HEK293 (cell line): ENCODE measurements around the gene CDSN.

ENCODE experiments used
- CTCF ChIA-PET: fragments of 350-600 bp; formaldehyde crosslinking; extraction: SDS; loops from one replicate; lab custom pipeline; 2021; ENCODE audit warnings: antibody characterized with exemption; lab: Yijun Ruan, JAX
- POLR2A ChIA-PET: fragments of 300-600 bp; formaldehyde crosslinking; extraction: SDS; loops from one replicate; lab custom pipeline; 2020; ENCODE audit warnings: antibody characterized with exemption, inconsistent platforms; lab: Yijun Ruan, JAX
- H3K27ac ChIP-seq: fragments of 200-500 bp; sonication (Bioruptor generic); 2 replicates; pipeline ENCODE4 v1.5.1; 2014; ENCODE audit warnings: low read depth, low read length, control low read depth, inconsistent platforms; ENCODE audit errors: extremely low read depth
- H3K36me3 ChIP-seq, 2 experiments: fragments of 200-500 bp in 1 of 2; sonication (Bioruptor generic) in 1 of 2; 1 replicate in 1 of 2; 2 replicates in 1 of 2; pipeline ENCODE4 v1.5.1; 2014 to 2017; ENCODE audit warnings: inconsistent platforms in 2 of 2, low read length in 2 of 2; ENCODE audit not compliant: control insufficient read depth in 2 of 2, insufficient read depth in 1 of 2
- H3K4me1 ChIP-seq: fragments of 200-500 bp; sonication (Bioruptor generic); 2 replicates; pipeline ENCODE4 v1.5.1; 2014; ENCODE audit warnings: mild to moderate bottlenecking, low read length, inconsistent platforms; ENCODE audit not compliant: control insufficient read depth, insufficient read depth
- H3K4me3 ChIP-seq: 2 replicates; pipeline ENCODE4 v1.5.1; 2011; ENCODE audit warnings: low read depth, mild to moderate bottlenecking, control low read depth, low read length, moderate library complexity
- H3K9me3 ChIP-seq: fragments of 200-500 bp; sonication (Bioruptor generic); 2 replicates; pipeline ENCODE4 v1.5.1; 2014; ENCODE audit warnings: low read depth, low read length, inconsistent platforms; ENCODE audit not compliant: control insufficient read depth, insufficient read depth
- GFI1B ChIP-seq: fragments of 450-650 bp; formaldehyde crosslinking; IDR thresholded peaks from 2 replicates; pipeline ENCODE4 v1.5.1; 2016; ENCODE audit warnings: missing biosample characterization, missing genetic modification characterization
- IKZF3 ChIP-seq: fragments of 450-650 bp; IDR thresholded peaks from 2 replicates; pipeline ENCODE4 v1.5.0; 2018; ENCODE audit warnings: missing biosample characterization, mild to moderate bottlenecking, missing genetic modification characterization, moderate library complexity
- KLF9 ChIP-seq: fragments of 450-650 bp; formaldehyde crosslinking; IDR thresholded peaks from 2 replicates; pipeline ENCODE4 v1.5.1; 2016; ENCODE audit warnings: missing biosample characterization, missing genetic modification characterization, low read depth
- MYNN ChIP-seq: fragments of 450-650 bp; formaldehyde crosslinking; IDR thresholded peaks from 2 replicates; pipeline ENCODE4 v1.5.1; 2016; ENCODE audit warnings: missing biosample characterization, missing genetic modification characterization, borderline replicate concordance
- MZF1 ChIP-seq: fragments of 450-650 bp; formaldehyde crosslinking; IDR thresholded peaks from 2 replicates; pipeline ENCODE4 v1.5.1; 2017; ENCODE audit warnings: missing biosample characterization, missing genetic modification characterization, borderline replicate concordance
- OSR2 ChIP-seq: fragments of 450-650 bp; formaldehyde crosslinking; IDR thresholded peaks from 2 replicates; pipeline ENCODE4 v1.5.1; 2016; ENCODE audit warnings: missing biosample characterization, missing genetic modification characterization
- OVOL3 ChIP-seq: fragments of 450-650 bp; formaldehyde crosslinking; IDR thresholded peaks from 2 replicates; pipeline ENCODE4 v1.5.1; 2016; ENCODE audit warnings: missing biosample characterization, missing genetic modification characterization
- PATZ1 ChIP-seq: fragments of 450-650 bp; formaldehyde crosslinking; IDR thresholded peaks from 2 replicates; pipeline ENCODE4 v1.5.1; 2016; ENCODE audit warnings: missing biosample characterization, missing genetic modification characterization
- YY1 ChIP-seq: fragments of 450-650 bp; formaldehyde crosslinking; IDR thresholded peaks from 2 replicates; pipeline ENCODE4 v1.5.1; 2018; ENCODE audit warnings: missing biosample characterization, missing genetic modification characterization
- ZEB2 ChIP-seq: fragments of 450-650 bp; formaldehyde crosslinking; IDR thresholded peaks from 2 replicates; pipeline ENCODE4 v1.5.1; 2016; ENCODE audit warnings: missing biosample characterization, missing genetic modification characterization
- ZNF133 ChIP-seq: fragments of 450-650 bp; formaldehyde crosslinking; IDR thresholded peaks from 2 replicates; pipeline ENCODE4 v1.5.1; 2016; ENCODE audit warnings: missing biosample characterization, missing genetic modification characterization
- ZNF184 ChIP-seq: fragments of 450-650 bp; IDR thresholded peaks from 2 replicates; pipeline ENCODE4 v1.5.1; 2018; ENCODE audit warnings: missing biosample characterization, mild to moderate bottlenecking, missing genetic modification characterization
- ZNF202 ChIP-seq: fragments of 450-650 bp; formaldehyde crosslinking; IDR thresholded peaks from 2 replicates; pipeline ENCODE4 v1.5.1; 2016; ENCODE audit warnings: missing biosample characterization, missing genetic modification characterization, borderline replicate concordance
- ZNF211 ChIP-seq: fragments of 450-650 bp; formaldehyde crosslinking; IDR thresholded peaks from 2 replicates; pipeline ENCODE4 v1.5.1; 2016; ENCODE audit warnings: low read depth, missing biosample characterization, missing genetic modification characterization
- ZNF311 ChIP-seq: fragments of 450-650 bp; formaldehyde crosslinking; IDR thresholded peaks from 2 replicates; pipeline ENCODE4 v1.5.1; 2017; ENCODE audit warnings: missing biosample characterization, missing genetic modification characterization, borderline replicate concordance
- ZNF398 ChIP-seq: fragments of 450-650 bp; formaldehyde crosslinking; IDR thresholded peaks from 2 replicates; pipeline ENCODE4 v1.5.1; 2017; ENCODE audit warnings: missing biosample characterization, missing genetic modification characterization
- ZNF404 ChIP-seq: fragments of 450-650 bp; formaldehyde crosslinking; IDR thresholded peaks from 2 replicates; pipeline ENCODE4 v1.5.1; 2017; ENCODE audit warnings: missing biosample characterization, missing genetic modification characterization
- ZNF449 ChIP-seq: fragments of 450-650 bp; formaldehyde crosslinking; IDR thresholded peaks from 2 replicates; pipeline ENCODE4 v1.5.1; 2017; ENCODE audit warnings: missing biosample characterization, mild to moderate bottlenecking, missing genetic modification characterization, moderate library complexity
- ZNF510 ChIP-seq: fragments of 450-650 bp; formaldehyde crosslinking; IDR thresholded peaks from 2 replicates; pipeline ENCODE4 v1.5.1; 2018; ENCODE audit warnings: mild to moderate bottlenecking, missing genetic modification characterization, missing biosample characterization; ENCODE audit not compliant: insufficient replicate concordance
- ZNF654 ChIP-seq: fragments of 450-650 bp; formaldehyde crosslinking; IDR thresholded peaks from 2 replicates; pipeline ENCODE4 v1.5.1; 2016; ENCODE audit warnings: low read depth, missing biosample characterization, missing genetic modification characterization
- ZNF843 ChIP-seq: fragments of 450-650 bp; formaldehyde crosslinking; IDR thresholded peaks from 2 replicates; pipeline ENCODE4 v1.5.1; 2016; ENCODE audit warnings: missing biosample characterization, missing genetic modification characterization
- ZSCAN4 ChIP-seq: fragments of 450-650 bp; formaldehyde crosslinking; IDR thresholded peaks from 2 replicates; pipeline ENCODE4 v1.5.1; 2017; ENCODE audit warnings: missing biosample characterization, missing genetic modification characterization
- ZXDB ChIP-seq: fragments of 450-650 bp; formaldehyde crosslinking; IDR thresholded peaks from 2 replicates; pipeline ENCODE4 v1.5.1; 2016; ENCODE audit warnings: missing biosample characterization, missing genetic modification characterization
- TF ChIP-seq, protein P1 (sequence below): fragments of 450-650 bp; formaldehyde crosslinking; IDR thresholded peaks from 2 replicates; pipeline ENCODE4 v1.5.1; 2016; ENCODE audit warnings: missing biosample characterization, missing genetic modification characterization
- TF ChIP-seq, protein P2 (sequence below): fragments of 450-650 bp; formaldehyde crosslinking; IDR thresholded peaks from 2 replicates; pipeline ENCODE4 v1.5.1; 2016; ENCODE audit warnings: missing biosample characterization, missing genetic modification characterization

The CDSN gene

GRCh38 chr6:31081872-31082271, 38.4 kb downstream of the CDSN start (continued):
- TF ChIP-seq KLF9 (tag by site-specific recombination) (no peak), OVOL3 (tag by site-specific recombination) (no peak), ZNF184 (tag by site-specific recombination) (no peak), ZNF843 (tag by site-specific recombination) (no peak)

- ChIA-PET POLR2A (interaction anchor here (0.5 to 1.5 kb wide), 6 partner anchors 9 to 168 kb away, joined by 3 to 15 read pairs (median 3); partner anchors contain the start of gene VARS2), CTCF (interaction anchor here (0.6 to 8.9 kb wide), 67 partner anchors 8 to 751 kb away, joined by 3 to 206 read pairs (median 4); partner anchors contain the start of genes DDR1, IER3, PSORS1C1 and VARS2)
- H3K27ac ChIP-seq, result no peak overlapping the region
- no peaks in the 10 kb centered on the region for H3K9me3 ChIP-seq
- H3K36me3 ChIP-seq, result no peaks in the 10 kb centered on the region
- H3K4me1 ChIP-seq, result 0 out of 2 replicates have a peak, but pooled peaks cover 6% of the 10 kb centered on the region
- H3K4me3 ChIP-seq, result 0 out of 2 replicates have a peak overlapping the region, but pooled peaks have one; percentile 16
- TF ChIP-seq ZNF133 (tag by site-specific recombination), result no peak
- no peak for TF ChIP-seq ZNF404 (tag by site-specific recombination)
- TF ChIP-seq ZSCAN4 (tag by site-specific recombination), result no peak
- no peak for TF ChIP-seq ZNF311 (tag by site-specific recombination)
- no peak for TF ChIP-seq MZF1 (tag by site-specific recombination)
- peak; percentile 81 for TF ChIP-seq ZNF654 (tag by site-specific recombination)
- TF ChIP-seq, protein P1, sequence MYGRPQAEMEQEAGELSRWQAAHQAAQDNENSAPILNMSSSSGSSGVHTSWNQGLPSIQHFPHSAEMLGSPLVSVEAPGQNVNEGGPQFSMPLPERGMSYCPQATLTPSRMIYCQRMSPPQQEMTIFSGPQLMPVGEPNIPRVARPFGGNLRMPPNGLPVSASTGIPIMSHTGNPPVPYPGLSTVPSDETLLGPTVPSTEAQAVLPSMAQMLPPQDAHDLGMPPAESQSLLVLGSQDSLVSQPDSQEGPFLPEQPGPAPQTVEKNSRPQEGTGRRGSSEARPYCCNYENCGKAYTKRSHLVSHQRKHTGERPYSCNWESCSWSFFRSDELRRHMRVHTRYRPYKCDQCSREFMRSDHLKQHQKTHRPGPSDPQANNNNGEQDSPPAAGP (tag by site-specific recombination), result no peak
- TF ChIP-seq GFI1B, result no peak
- no peak for TF ChIP-seq ZNF398 (tag by site-specific recombination)
- peak; percentile 18; the same call in 1 of the 2 replicates for TF ChIP-seq ZXDB
- TF ChIP-seq, protein P2, sequence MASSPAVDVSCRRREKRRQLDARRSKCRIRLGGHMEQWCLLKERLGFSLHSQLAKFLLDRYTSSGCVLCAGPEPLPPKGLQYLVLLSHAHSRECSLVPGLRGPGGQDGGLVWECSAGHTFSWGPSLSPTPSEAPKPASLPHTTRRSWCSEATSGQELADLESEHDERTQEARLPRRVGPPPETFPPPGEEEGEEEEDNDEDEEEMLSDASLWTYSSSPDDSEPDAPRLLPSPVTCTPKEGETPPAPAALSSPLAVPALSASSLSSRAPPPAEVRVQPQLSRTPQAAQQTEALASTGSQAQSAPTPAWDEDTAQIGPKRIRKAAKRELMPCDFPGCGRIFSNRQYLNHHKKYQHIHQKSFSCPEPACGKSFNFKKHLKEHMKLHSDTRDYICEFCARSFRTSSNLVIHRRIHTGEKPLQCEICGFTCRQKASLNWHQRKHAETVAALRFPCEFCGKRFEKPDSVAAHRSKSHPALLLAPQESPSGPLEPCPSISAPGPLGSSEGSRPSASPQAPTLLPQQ (tag by site-specific recombination), result no peak
- TF ChIP-seq MYNN (tag by site-specific recombination), result no peak
- 0 out of 2 replicates have a peak, but pooled peaks have one; percentile 35 for TF ChIP-seq PATZ1 (tag by site-specific recombination)
- TF ChIP-seq ZNF510 (tag by site-specific recombination), result no peak
- no peak for TF ChIP-seq YY1 (tag by site-specific recombination)
- TF ChIP-seq ZNF449 (tag by site-specific recombination), result no peak
- TF ChIP-seq IKZF3 (tag by site-specific recombination), result 0 out of 2 replicates have a peak, but pooled peaks have one; percentile 17
- no peak for TF ChIP-seq ZNF211
- TF ChIP-seq ZNF202 (tag by site-specific recombination), result no peak
- 0 out of 2 replicates have a peak, but pooled peaks have one; percentile 28 for TF ChIP-seq ZEB2 (tag by site-specific recombination)
- peak; percentile 52; the same call in 1 of the 2 replicates for TF ChIP-seq OSR2 (tag by site-specific recombination)
Observed at GRCh38 chr6:31079656-31080261, 40.5 kb downstream of the CDSN start.
